ENCODE measurements around the gene CLGN. TPM values are rescaled to one million over a fixed set of nuclear protein-coding genes. Genes with fewer than 3 reads are reported as not detected.

Gene CLGN
- total RNA-seq, 2 experiments from 2014 or later: 0.10 TPM; not detected in 1

- Mint-ChIP-seq H3K4me3 (no peak overlapping the region), H3K27ac (no peak overlapping the region), H3K4me1 (ENCODE audit: low read depth) (peaks cover 32% of the 10 kb centered on the region), H3K36me3 (no peaks in the 10 kb centered on the region), H3K27me3 (no peaks in the 10 kb centered on the region), H3K9me3 (no peaks in the 10 kb centered on the region)
- CTCF ChIA-PET: interaction anchor here (0.8 to 6.6 kb wide), 14 partner anchors 9 to 716 kb away, joined by 3 to 72 read pairs (median 4); partner anchors contain the start of genes CLGN and ELMOD2
- intact Hi-C loops (cut with micrococcal nuclease): loop anchor here (1.0 to 10.0 kb wide), 10 partner anchors 14 to 1264 kb away; partner anchors contain the start of genes ELMOD2, IL15, MAML3 and RAB33B
- DNase-seq: peak; percentile 50
- POLR2A ChIA-PET: interaction anchor here (1.4 kb wide), 1 partner anchor 151 kb away, joined by 3 read pairs; no protein-coding TSS in a partner anchor
Measured at GRCh38 chr4:140372751-140373327, 54.6 kb downstream of the CLGN start.

GRCh38 chr4:140368686-140369085 lies 58.8 kb downstream of the CLGN start:
- CTCF ChIA-PET: interaction anchor here (1.2 to 2.5 kb wide), 2 partner anchors 9 to 15 kb away, joined by 3 to 17 read pairs; no protein-coding TSS in a partner anchor
- Mint-ChIP-seq H3K4me1 (ENCODE audit: low read depth) (peaks cover 6% of the 10 kb centered on the region), H3K27me3 (no peaks in the 10 kb centered on the region), H3K36me3 (no peaks in the 10 kb centered on the region), H3K4me3 (no peak overlapping the region), H3K9me3 (no peaks in the 10 kb centered on the region), H3K27ac (no peak overlapping the region)
- no peak for DNase-seq
- POLR2A ChIA-PET: no interaction called here
- intact Hi-C loops (cut with micrococcal nuclease): no loop called here

DNA sequence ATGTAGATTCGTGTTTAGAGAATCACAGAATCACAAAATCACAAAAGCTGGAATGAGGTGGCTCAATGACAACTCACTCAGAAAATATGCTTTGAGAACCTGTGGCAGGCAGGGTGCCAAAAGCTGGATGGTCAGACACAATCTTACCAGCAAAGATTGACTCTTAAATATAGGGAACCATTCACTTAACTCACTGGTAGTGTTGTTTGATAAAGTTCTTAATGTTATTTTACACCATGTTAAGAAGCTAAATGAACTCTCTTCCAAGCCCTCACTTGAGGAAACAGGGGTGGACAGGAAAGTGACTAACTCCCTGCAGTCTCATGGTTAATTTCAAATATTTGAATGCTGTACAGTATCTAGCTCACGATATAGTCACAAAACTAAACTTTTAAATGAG lies 59.7 kb downstream of the CLGN start:
- intact Hi-C loops (cut with micrococcal nuclease): no loop called here
- DNase-seq: no peak
- no peak overlapping the region for H3K4me3 Mint-ChIP-seq
- H3K4me1 Mint-ChIP-seq (ENCODE audit: low read depth): peaks cover 6% of the 10 kb centered on the region
- CTCF ChIA-PET: interaction anchor here (0.9 to 2.5 kb wide), 2 partner anchors 8 to 156 kb away, joined by 3 to 17 read pairs; partner anchors contain the start of gene ELMOD2
- H3K9me3 Mint-ChIP-seq: no peaks in the 10 kb centered on the region
- POLR2A ChIA-PET: no interaction called here
- H3K27me3 Mint-ChIP-seq: no peaks in the 10 kb centered on the region
- H3K36me3 Mint-ChIP-seq: no peaks in the 10 kb centered on the region
- no peak overlapping the region for H3K27ac Mint-ChIP-seq

DNA sequence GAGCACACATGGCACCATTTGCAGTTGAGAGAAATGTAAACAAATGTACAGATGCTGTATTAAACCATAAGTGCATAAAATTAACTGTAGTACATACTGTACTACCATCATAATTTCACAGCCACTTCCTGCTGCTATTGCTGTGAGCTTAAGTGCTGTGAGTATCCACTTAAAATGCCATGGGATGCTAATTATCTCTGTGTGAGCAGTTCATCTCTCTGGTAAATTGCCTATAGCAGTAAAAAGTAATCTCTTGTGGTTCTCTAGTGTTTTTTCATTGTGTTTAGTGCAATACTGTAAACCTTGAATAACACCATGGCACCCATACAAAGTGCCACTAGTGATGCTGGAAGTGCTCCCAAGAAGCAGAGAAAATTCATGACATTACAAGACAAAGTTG lies 63.9 kb downstream of the CLGN start:
- peaks cover 3% of the 10 kb centered on the region for H3K27me3 Mint-ChIP-seq
- POLR2A ChIA-PET: no interaction called here
- intact Hi-C loops (cut with micrococcal nuclease): no loop called here
- DNase-seq: no peak
- no peaks in the 10 kb centered on the region for H3K4me1 Mint-ChIP-seq (ENCODE audit: low read depth)
- CTCF ChIA-PET: interaction anchor here (0.7 to 1.2 kb wide), 3 partner anchors 10 to 352 kb away, joined by 3 read pairs; partner anchors contain the start of gene SCOC
- H3K36me3 Mint-ChIP-seq: no peaks in the 10 kb centered on the region
- no peak overlapping the region for H3K4me3 Mint-ChIP-seq
- H3K27ac Mint-ChIP-seq: no peak overlapping the region
- H3K9me3 Mint-ChIP-seq: no peaks in the 10 kb centered on the region

GRCh38 chr4:140363051-140363450 lies 64.4 kb downstream of the CLGN start:
- Mint-ChIP-seq H3K36me3 (no peaks in the 10 kb centered on the region), H3K4me3 (no peak overlapping the region), H3K4me1 (ENCODE audit: low read depth) (no peaks in the 10 kb centered on the region), H3K27ac (no peak overlapping the region), H3K27me3 (peaks cover 3% of the 10 kb centered on the region), H3K9me3 (no peaks in the 10 kb centered on the region)
- ChIA-PET CTCF (interaction anchor here (1.0 to 1.4 kb wide), 2 partner anchors 10 to 65 kb away, joined by 3 to 4 read pairs; partner anchors contain the start of genes CLGN and SCOC), POLR2A (no interaction called here)
- intact Hi-C loops (cut with micrococcal nuclease): no loop called here
- no peak for DNase-seq

DNA sequence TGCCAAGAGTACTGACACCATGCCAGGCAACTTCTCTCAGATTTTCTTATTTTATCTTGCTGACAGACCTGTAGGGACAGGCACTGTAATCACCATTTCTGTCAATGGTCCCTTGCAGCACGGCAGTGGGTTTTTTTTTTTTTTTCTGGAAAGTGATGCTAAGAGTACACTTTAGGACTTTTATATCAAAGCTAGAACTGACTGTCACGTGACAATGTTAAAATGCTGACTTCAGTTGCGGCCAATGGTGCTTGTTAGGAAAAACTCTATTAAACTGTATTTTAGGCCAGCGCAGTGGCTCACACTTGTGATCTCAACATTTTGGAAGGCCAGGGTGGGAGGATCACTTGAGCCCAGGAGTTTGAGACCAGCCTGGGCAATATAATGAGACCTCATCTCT lies 66.3 kb downstream of the CLGN start:
- ChIA-PET POLR2A (no interaction called here), CTCF (interaction anchor here (0.6 to 3.5 kb wide), 21 partner anchors 8 to 758 kb away, joined by 3 to 72 read pairs (median 6); partner anchors contain the start of genes SCOC and TBC1D9)
- H3K27ac Mint-ChIP-seq: no peak overlapping the region
- H3K9me3 Mint-ChIP-seq: no peaks in the 10 kb centered on the region
- H3K36me3 Mint-ChIP-seq: no peaks in the 10 kb centered on the region
- intact Hi-C loops (cut with micrococcal nuclease): loop anchor here (2.0 kb wide), 1 partner anchor 490 kb away; no protein-coding TSS in a partner anchor
- no peak overlapping the region for H3K4me3 Mint-ChIP-seq
- H3K27me3 Mint-ChIP-seq: peaks cover 3% of the 10 kb centered on the region
- H3K4me1 Mint-ChIP-seq (ENCODE audit: low read depth): no peaks in the 10 kb centered on the region
- no peak for DNase-seq

DNA sequence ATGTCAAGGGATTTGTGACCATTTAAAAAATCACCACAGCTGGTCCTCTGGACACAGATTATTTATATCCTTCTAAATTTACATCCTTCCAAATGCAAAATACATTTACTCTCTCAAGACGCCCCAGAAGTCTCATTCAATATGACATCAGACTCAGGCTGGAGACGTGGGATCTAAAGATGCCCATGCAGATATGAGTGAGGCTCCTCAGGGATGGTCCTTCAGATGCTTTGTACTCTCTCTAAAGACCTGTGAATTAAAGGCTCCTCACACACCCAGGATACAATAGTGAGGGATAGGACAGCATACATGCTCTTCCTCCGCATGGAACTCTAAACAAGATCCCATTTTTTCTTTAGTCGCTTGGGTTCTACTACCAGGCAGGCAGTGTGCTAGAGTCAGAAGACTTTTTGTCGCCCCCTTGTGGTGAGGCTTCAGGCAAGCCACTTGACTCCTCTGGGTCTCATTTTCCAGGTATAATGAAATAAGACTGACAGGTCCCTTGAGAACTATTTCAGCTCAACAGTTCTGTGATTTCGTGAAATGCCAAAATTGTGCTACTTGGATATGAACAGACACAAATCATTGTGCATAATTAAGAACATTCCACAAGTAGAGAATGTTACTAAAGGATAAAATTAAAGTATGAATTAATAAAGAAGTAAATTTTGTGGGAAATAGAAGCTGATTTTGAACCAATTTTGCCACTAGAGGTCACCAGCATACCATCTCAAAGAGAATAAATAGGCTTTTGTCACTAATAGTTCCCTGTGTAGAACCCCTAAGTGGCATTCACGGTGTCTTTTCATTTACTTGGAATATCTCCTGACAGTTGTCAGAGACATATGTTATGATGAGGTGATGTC lies 67.7 kb downstream of the CLGN start:
- no peak overlapping the region for H3K4me3 Mint-ChIP-seq
- H3K4me1 Mint-ChIP-seq (ENCODE audit: low read depth): no peaks in the 10 kb centered on the region
- no peaks in the 10 kb centered on the region for H3K36me3 Mint-ChIP-seq
- CTCF ChIA-PET: interaction anchor here (0.7 to 3.5 kb wide), 61 partner anchors 9 to 757 kb away, joined by 3 to 72 read pairs (median 4); partner anchors contain the start of genes ELMOD2, SCOC and TBC1D9
- H3K27ac Mint-ChIP-seq: no peak overlapping the region
- peaks cover 3% of the 10 kb centered on the region for H3K27me3 Mint-ChIP-seq
- DNase-seq: peak; percentile 81
- intact Hi-C loops (cut with micrococcal nuclease): loop anchor here (1.0 to 2.0 kb wide), 6 partner anchors 13 to 491 kb away; partner anchors contain the start of genes ELMOD2 and SCOC
- H3K9me3 Mint-ChIP-seq: no peaks in the 10 kb centered on the region
- POLR2A ChIA-PET: no interaction called here

GRCh38 chr4:140358281-140358680 lies 69.2 kb downstream of the CLGN start:
- intact Hi-C loops (cut with micrococcal nuclease): loop anchor here (2.0 kb wide), 1 partner anchor 15 kb away; the partner anchor contains the start of gene SCOC
- DNase-seq: no peak
- ChIA-PET CTCF (interaction anchor here (0.9 to 3.5 kb wide), 2 partner anchors 17 to 345 kb away, joined by 3 to 72 read pairs; partner anchors contain the start of gene SCOC), POLR2A (no interaction called here)
- Mint-ChIP-seq H3K27ac (no peak overlapping the region), H3K4me1 (ENCODE audit: low read depth) (peaks cover 9% of the 10 kb centered on the region), H3K9me3 (no peaks in the 10 kb centered on the region), H3K36me3 (no peaks in the 10 kb centered on the region), H3K27me3 (peaks cover 3% of the 10 kb centered on the region), H3K4me3 (no peak overlapping the region)

DNA sequence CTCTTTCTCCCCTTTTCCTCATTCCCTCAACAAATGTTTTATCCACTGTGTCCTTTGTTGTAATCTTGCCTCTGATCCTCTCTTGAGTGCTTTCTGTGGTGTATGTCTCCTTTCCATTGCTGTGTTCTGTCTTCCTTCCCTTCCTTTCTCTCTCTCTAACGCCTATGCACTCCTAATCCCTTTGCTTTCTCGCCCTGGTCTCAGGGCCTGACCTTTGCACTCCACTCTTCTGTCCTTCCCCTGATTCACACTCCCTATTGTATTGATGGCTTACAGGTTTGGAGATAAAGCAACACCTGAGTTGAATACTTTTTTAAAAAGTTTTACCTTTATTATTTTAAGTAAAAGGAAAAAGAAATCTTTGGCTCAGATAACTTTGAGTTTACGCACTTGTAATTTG lies 69.6 kb downstream of the CLGN start:
- POLR2A ChIA-PET: no interaction called here
- H3K27ac Mint-ChIP-seq: no peak overlapping the region
- no peaks in the 10 kb centered on the region for H3K9me3 Mint-ChIP-seq
- DNase-seq: no peak
- intact Hi-C loops (cut with micrococcal nuclease): loop anchor here (2.0 kb wide), 1 partner anchor 15 kb away; the partner anchor contains the start of gene SCOC
- CTCF ChIA-PET: interaction anchor here (0.9 to 3.5 kb wide), 2 partner anchors 17 to 345 kb away, joined by 3 to 72 read pairs; partner anchors contain the start of gene SCOC
- peaks cover 9% of the 10 kb centered on the region for H3K4me1 Mint-ChIP-seq (ENCODE audit: low read depth)
- no peak overlapping the region for H3K4me3 Mint-ChIP-seq
- H3K27me3 Mint-ChIP-seq: peaks cover 3% of the 10 kb centered on the region
- H3K36me3 Mint-ChIP-seq: no peaks in the 10 kb centered on the region

DNA sequence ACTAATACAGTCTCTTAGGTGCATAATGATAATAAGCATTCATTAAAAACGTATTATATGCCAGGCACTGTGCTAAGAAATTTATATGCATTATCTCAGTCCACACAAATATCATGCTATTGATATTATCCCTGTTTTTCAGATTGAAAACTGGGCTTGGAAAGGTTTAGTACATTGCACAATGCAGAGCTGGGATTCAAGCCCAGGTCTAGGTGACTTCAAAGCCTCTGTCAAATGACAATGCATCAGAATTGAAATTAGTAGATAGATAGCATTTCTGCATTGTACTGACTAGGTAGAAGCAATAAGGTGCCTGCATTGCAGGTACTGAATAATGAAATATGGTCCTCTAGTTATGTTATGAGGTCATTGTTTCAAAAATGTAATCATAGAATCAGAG lies 72.2 kb downstream of the CLGN start:
- ChIA-PET POLR2A (no interaction called here), CTCF (interaction anchor here (0.6 kb wide), 1 partner anchor 254 kb away, joined by 4 read pairs; no protein-coding TSS in a partner anchor)
- no peak overlapping the region for H3K27ac Mint-ChIP-seq
- no peaks in the 10 kb centered on the region for H3K9me3 Mint-ChIP-seq
- intact Hi-C loops (cut with micrococcal nuclease): no loop called here
- H3K4me3 Mint-ChIP-seq: no peak overlapping the region
- H3K27me3 Mint-ChIP-seq: peaks cover 3% of the 10 kb centered on the region
- H3K36me3 Mint-ChIP-seq: no peaks in the 10 kb centered on the region
- DNase-seq: no peak
- H3K4me1 Mint-ChIP-seq (ENCODE audit: low read depth): peaks cover 9% of the 10 kb centered on the region

GRCh38 chr4:140353786-140354185 lies 73.7 kb downstream of the CLGN start:
- Mint-ChIP-seq H3K4me1 (ENCODE audit: low read depth) (peaks cover 9% of the 10 kb centered on the region), H3K27me3 (no peaks in the 10 kb centered on the region), H3K27ac (no peak overlapping the region), H3K36me3 (no peaks in the 10 kb centered on the region), H3K9me3 (no peaks in the 10 kb centered on the region), H3K4me3 (no peak overlapping the region)
- intact Hi-C loops (cut with micrococcal nuclease): no loop called here
- POLR2A ChIA-PET: no interaction called here
- CTCF ChIA-PET: interaction anchor here (1.1 kb wide), 1 partner anchor 20 kb away, joined by 3 read pairs; the partner anchor contains the start of gene SCOC
- DNase-seq: no peak
